OCI-LY3 (cell line): ENCODE measurements around the gene TRDMT1.

ENCODE experiments used
- EZH2phosphoT487 ChIP-seq: fragments of 200-600 bp; shearing (Covaris generic); IDR thresholded peaks from 2 replicates; pipeline ENCODE4 v1.6.1; 2018; ENCODE audit warnings: antibody characterized with exemption, mixed run types, low read depth
- TF ChIP-seq, protein P1 (sequence below): fragments of 200-600, 300-600 bp; sonication (generic); IDR thresholded peaks from 2 replicates; pipeline ENCODE4 v1.5.1; 2014; ENCODE audit warnings: antibody characterized with exemption, low read length, low read depth

DNA sequence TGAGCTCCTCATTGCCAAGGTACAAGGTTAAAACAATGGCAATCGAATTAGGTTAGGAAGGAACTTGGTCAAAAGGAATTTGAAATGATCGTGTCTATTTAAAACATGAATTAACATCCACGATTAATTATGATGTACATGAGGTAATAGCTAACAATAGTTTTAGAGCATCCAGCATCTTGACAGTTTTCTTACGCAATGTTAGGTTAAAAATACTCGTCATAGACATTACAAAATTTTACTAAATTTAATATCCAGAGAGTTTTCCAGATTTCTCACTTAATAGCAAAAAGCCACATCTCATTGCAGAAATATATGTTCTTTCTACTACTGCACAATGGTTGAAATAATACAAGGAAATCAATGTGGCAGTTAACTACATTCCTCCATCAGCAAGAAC, 94.5 kb downstream of the TRDMT1 start:
- TF ChIP-seq, protein P1, sequence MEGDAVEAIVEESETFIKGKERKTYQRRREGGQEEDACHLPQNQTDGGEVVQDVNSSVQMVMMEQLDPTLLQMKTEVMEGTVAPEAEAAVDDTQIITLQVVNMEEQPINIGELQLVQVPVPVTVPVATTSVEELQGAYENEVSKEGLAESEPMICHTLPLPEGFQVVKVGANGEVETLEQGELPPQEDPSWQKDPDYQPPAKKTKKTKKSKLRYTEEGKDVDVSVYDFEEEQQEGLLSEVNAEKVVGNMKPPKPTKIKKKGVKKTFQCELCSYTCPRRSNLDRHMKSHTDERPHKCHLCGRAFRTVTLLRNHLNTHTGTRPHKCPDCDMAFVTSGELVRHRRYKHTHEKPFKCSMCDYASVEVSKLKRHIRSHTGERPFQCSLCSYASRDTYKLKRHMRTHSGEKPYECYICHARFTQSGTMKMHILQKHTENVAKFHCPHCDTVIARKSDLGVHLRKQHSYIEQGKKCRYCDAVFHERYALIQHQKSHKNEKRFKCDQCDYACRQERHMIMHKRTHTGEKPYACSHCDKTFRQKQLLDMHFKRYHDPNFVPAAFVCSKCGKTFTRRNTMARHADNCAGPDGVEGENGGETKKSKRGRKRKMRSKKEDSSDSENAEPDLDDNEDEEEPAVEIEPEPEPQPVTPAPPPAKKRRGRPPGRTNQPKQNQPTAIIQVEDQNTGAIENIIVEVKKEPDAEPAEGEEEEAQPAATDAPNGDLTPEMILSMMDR: no peak
- no peak for TF ChIP-seq EZH2phosphoT487
